HG03025 (cell line): ENCODE measurements around the gene SVEP1.
A peak's percentile ranks its signal among the peaks of the same experiment; 100 is the strongest.
"Not testable (repeated sequence)": the region's sequence is repeated elsewhere in the genome, so short reads cannot be mapped to it uniquely, and the experiment has no call there.

ENCODE experiments used
- ATAC-seq: cut with Tn5 transposase; IDR thresholded peaks from one replicate; pipeline ENCODE4 v1.9.1; 2021; ENCODE audit warnings: mild to moderate bottlenecking, moderate library complexity; ENCODE audit not compliant: unreplicated experiment, low FRiP score

The SVEP1 gene

DNA sequence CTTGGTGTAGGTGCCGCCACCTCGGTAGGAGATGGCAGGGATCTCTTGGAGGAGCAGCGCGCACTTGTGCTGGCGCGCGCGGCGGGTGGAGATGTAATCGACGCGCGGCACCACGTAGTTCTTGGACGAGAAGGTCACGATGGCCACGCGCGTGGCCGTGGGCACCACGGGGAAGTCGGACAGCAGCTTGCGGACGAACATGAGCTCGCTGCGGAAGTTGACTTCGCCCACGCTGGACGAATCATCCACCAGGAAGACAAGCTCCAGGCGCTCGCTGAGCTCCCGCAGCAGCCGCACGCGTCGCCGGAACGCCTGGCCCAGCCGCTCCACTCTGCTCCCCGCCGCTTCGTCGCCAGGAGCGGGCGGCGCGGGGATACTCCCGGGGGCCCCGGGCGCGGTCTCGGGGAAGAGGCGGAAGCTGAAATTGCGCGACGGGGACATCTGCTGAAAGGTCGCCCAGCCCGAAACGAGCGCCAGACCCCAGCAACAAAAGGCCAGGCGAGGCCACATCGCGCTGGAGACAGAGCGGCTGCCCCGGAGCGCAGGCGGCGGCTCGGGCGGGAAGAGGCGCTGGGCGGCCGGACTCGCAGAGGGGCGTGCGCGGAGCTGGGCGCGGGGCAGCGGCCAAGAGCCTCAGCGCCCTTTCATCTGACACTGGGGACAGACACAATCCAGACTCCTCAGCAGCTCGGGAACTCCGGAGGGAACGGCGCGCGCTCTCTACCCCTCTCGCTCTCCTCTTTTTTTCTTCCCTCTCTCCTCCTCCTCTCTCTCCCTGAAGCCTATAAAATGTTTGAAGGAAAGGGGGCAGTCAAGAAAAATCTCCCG, at the start of gene SVEP1:
Gene SVEP1 (minus strand): TSS at position 708 of the 828 bp plus-strand sequence. CDS start 198 bp downstream, at position 510.
- ATAC-seq = no peak

DNA sequence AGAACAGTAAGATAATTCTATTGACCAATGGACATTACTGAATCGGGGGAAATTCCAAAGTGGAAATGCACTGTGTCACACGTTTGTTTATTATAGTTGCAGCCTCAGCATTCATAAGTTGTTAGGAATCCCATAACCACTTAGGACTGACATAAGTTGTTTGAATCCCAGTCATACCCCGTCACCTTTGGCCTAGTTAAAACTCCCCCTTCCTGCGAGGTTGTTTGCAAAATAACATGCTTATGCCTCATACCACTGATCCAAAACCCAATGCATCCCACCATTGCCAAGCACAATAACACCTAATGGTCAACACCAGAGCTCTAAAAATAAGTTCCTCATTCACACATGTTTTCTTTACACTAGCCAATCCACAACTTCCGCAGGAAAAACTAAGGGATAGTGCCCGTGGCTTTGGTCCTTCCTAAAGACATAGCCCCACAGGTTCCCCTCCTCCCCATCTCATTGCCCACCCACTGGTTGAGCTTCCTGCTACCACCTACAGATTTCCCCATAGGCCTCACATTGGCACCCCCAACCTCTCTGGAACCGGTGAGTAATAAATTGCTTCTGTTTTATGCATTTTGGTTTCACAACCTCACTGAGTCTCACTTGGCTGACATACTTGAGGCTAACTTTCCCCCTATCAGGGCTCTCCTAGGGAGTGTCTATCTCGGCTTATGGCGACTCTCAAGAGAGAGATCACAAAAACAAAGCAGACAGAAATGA, 46.7 kb upstream of the SVEP1 start:
- ATAC-seq = peak; percentile 88

DNA sequence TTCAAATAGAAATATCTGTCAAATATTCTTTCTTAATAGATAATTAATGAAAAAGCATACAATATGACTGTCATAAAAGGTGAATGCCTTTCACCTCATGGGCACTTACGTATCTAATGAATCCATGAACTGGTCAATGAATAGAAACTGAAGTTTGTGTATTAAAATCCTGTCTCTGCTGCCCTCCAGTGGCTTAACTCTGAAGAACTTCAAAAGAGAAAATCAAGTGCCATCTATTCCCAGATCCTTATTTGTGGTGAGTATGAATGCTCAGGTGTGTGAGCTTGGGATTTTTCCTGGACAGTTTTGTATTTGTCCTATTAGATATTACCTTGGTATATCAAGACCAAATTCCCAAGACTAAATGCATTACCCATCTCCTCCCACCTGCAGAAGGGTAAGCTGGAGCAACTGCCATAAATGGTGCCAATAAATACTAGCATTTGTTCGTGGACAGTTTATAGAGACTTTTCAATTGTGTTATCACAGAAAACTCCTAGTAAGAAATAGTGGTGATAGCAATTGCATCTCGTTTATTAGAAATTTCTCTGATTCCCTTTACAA, 44.0 kb upstream of the SVEP1 start:
- no peak for ATAC-seq

DNA sequence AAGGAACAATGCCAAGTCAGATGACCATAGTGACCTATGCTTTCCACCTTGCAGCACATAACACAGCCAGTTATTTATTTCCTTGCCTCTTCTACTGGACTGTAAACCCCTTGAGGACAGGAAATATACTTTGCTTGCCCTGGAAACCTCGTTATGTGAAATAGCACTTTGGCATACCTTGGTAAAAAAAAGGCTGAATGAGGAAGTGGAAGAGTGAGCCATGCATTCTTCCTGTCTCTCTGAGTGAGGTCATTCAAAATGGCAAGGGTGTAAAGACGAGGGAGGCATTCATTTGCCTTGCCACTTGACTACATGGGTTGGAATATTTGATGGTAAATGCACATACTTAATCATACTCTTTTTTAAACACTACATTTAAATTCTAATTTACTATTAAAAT, 42.8 kb upstream of the SVEP1 start:
- no peak for ATAC-seq

- no peak for ATAC-seq
Observed at GRCh38 chr9:110620726-110621125, 41.2 kb upstream of the SVEP1 start.

DNA sequence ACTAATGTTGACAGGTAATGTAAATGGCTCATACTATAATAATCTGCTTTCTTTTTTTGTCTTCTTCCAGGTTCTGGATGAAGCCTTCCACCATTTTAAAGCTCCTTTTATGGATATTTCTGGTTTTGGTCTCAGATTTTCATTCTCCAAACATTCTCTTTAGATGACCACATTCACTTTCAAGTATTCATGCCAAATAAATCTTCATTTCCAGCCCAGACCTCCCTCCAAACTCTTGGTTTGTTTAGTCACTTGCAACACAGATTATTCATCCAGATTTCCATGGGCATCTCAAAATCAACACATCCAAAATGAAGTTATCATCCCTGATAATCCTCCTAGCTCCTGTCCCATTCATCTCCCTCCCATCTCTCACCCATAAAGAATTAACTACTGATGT, 40.3 kb upstream of the SVEP1 start:
- ATAC-seq = no peak

- no peak for ATAC-seq
Observed at GRCh38 chr9:110615498-110615897, 36.0 kb upstream of the SVEP1 start.

DNA sequence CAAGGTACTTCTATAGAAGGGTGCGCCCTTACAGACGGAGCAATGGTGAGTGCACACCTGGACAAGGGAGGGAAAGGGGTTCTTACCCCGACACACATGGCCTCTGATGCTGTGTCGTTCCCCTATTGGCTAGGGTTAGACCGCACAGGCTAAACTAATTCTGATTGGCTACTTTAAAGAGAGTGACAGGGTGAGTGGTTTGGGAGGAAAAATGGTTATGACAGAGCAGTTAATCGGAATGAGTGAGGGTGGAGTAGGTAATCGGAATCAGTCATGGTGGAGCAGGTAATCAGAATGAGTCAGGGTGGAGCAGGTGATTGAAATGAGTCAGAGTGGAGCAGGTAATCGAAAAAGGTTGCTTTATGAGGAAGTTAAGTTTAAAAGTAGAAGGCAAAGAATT, 35.0 kb upstream of the SVEP1 start:
- ATAC-seq = not testable (repeated sequence)

- ATAC-seq = no peak
Observed at GRCh38 chr9:110606179-110606790, 26.7 kb upstream of the SVEP1 start.

DNA sequence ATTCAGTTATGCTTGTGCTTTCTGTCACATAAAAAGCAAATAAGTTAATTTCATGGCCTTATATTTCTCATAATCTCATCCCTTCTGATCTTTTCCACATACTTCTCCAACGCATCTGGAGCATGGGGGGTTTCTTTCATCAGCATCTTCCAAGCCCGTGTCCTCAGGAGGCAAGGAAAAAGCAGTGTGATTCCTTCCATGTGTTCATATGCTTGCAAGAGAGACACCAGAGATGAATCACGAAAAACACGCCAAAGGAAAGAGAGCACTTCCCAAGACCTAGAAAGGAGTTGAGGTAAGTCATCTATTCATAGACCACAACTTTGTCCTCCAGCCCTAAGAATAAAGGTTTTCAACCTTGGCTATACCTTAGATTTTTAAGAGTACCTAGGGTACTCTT, 26.0 kb upstream of the SVEP1 start:
- no peak for ATAC-seq

DNA sequence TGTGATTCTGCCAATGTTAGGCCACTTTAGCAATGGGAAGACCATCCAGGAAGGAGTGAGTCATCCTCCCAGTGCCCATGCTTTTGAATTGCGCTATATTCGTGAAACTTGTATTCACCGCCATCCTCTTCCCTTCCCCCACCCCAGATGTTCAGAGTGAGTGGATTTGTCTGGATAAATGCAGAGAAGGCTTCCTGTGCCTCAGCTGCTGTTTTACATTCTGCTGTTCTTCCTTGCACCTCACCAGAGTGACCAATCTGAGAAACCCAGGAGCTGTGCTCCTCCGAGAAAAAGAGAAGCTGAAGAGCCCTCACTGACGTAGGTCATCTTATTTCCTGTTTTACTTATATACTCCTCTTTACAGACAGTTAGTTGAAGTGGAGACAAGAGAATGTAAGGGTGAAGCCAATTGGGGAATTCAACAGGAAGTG, 24.6 kb upstream of the SVEP1 start:
- no peak for ATAC-seq

DNA sequence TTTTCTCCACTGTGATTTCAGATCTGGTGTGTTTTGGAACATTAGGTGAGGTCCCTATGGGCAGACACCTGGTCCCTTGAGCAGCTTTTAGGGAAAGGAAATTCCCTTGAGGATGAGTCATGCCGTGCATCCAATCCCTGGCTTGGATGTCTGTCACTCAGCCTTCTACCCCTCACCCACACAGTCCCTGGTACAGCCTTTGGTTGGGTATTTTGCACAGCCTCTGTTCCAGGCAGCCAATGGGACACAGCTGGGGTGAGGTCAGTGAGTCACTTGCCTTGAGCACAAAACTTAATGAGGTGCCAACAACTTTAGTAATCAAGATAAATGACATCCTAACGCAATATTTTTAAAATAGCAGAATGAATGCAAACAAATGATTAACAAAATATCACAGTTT, 22.7 kb upstream of the SVEP1 start:
- ATAC-seq = no peak

DNA sequence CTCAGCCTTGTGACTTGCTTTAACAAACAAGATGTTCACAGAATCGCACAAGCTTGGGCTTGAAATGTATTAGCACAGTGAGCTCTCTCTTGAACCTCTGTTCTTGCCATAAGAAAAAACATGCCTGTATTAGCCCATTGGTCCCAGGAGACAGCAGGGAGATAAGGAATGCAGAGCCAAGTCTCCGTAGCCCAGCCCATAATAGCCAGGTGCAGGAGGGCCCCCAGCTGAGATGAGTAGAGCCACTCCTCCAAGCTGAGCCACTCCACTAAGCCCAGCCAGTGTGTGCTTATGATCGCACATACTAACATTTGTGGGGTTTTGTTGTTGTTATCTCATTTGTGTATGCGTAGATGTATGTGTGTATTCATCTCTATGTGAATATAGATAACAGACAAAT, 21.6 kb upstream of the SVEP1 start:
- no peak for ATAC-seq

DNA sequence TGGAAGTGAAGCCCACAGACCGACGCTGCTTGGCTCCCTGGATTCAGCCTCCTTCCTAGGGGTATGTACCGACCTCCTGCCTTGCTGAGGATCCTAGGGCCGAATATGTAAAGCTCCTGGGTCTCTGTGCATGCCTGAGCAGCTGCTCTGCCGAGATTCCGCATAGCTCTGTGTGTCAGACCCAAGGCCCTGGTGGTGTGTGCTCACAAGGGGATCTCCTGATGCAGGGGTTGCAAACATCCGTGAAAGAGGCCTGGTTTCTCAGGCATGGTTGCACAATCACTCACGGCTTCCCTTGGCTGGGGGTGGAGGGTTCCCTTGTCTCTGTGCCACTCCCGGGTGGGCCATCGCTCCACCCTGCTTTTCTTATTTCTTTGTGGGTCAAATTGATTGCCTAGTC, 19.9 kb upstream of the SVEP1 start:
- no peak for ATAC-seq

- ATAC-seq = no peak
Observed at GRCh38 chr9:110592044-110592830, 12.7 kb upstream of the SVEP1 start.

GRCh38 chr9:110591526-110591925, 12.0 kb upstream of the SVEP1 start:
- no peak for ATAC-seq

DNA sequence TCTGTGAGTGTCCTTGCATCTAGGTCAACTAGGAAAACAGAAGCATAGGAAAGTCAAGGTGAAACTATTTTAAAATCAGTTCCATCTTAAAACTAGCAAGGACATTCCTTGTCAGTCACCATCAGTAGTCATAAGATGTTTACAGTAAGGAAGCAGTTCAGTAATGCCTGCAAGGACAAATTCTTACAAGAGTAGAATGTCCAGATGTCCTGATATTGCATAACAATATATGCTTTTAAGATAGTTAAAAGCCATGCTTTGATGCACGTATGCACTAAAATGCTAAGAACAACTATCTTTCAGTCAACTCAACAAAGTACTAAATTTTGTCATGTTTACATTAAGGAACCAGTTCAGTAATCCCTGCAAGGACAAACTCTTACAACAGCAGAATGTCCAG, 11.3 kb upstream of the SVEP1 start:
- no peak for ATAC-seq

DNA sequence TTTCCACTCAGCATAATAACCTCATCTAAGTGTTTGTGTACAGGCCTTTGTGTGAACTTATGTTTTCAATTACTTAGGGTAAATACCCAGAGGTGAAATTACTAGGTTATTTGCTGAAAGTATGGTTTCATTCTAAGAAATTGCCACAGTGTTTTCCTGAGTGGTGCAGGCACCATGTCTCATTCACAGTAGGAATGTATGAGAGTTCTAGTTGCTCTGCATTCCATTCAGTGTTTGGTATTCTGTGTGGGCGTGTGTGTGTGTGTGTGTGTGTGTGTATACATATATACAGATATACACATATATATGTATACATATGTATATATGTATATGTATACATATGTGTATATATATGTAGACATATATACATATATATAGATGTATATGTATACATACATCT, 8.8 kb upstream of the SVEP1 start:
- ATAC-seq = no peak

DNA sequence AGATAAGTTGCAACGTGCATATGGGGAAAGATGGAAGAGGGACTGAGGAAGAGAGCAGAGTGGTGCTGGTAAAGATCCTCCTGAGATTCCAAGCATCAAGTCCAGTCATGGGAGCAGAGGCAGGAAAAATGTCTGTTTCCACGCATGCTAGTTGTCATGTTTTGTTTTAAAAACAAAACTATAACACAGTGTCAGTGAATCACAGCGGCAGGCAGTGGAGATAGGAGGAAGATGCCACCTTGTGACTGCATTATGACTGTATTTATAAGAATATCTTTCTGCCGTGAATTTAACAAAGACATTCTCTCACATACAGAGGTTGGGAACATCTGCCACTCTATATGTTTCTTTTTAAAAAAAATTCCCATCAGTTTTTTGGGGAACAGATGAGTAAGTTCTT, 3.7 kb upstream of the SVEP1 start:
- no peak for ATAC-seq

GRCh38 chr9:110582156-110582555, 2.6 kb upstream of the SVEP1 start:
- ATAC-seq = no peak
